ENCODE measurements around the gene DDRGK1. TPM values are rescaled to one million over a fixed set of nuclear protein-coding genes. Genes with fewer than 3 reads are reported as not detected.

Gene DDRGK1
- total RNA-seq, 1 donor from 2014 or later: 61.6 TPM

DNA sequence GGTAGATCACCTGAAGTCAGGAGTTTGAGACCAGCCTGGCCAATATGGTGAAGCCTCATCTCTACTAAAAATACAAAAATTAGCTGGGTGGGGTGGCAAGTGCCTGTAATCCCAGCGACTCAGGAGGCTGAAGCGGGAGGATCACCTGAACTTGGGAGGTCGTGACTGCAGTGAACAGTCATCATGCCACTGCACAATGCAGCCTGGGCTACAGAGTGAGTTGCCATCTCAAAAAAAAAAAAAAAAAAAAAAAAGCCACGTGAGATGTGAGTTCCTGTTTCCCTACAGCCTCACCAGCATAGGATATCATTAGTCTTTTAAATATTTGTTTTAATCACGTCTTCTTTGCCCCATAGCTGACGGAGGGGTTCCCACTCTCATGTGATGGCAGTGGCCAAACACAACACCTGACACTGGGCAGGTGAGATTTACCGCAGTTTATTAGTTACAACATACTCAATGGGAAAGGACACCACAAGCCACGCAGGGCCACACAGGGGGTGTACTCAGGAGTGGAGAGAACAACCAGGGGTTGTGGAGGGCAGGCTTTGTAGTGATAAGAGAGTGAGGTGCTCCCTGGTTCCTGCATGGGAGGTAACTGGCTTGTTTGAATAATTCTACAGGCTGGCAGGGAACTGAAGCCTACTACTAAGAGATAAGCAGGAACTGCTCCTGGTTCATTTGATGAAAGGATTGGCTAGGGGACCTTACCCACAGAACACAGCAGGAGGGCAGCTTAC, 26.6 kb downstream of the DDRGK1 start:
- Mint-ChIP-seq H3K4me3 (no peak overlapping the region), H3K27me3 (no peaks in the 10 kb centered on the region), H3K4me1 (ENCODE audit: unreplicated experiment) (peaks cover 21% of the 10 kb centered on the region), H3K27ac (peak overlapping the region; percentile 52), H3K36me3 (peaks cover 3% of the 10 kb centered on the region), H3K9me3 (no peaks in the 10 kb centered on the region)
- TF ChIP-seq, protein P1, sequence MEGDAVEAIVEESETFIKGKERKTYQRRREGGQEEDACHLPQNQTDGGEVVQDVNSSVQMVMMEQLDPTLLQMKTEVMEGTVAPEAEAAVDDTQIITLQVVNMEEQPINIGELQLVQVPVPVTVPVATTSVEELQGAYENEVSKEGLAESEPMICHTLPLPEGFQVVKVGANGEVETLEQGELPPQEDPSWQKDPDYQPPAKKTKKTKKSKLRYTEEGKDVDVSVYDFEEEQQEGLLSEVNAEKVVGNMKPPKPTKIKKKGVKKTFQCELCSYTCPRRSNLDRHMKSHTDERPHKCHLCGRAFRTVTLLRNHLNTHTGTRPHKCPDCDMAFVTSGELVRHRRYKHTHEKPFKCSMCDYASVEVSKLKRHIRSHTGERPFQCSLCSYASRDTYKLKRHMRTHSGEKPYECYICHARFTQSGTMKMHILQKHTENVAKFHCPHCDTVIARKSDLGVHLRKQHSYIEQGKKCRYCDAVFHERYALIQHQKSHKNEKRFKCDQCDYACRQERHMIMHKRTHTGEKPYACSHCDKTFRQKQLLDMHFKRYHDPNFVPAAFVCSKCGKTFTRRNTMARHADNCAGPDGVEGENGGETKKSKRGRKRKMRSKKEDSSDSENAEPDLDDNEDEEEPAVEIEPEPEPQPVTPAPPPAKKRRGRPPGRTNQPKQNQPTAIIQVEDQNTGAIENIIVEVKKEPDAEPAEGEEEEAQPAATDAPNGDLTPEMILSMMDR (conservative IDR thresholded peaks at IDR 0.05): no peak
- no peak for DNase-seq (ENCODE audit: extremely low spot score, unreplicated experiment)

DNA sequence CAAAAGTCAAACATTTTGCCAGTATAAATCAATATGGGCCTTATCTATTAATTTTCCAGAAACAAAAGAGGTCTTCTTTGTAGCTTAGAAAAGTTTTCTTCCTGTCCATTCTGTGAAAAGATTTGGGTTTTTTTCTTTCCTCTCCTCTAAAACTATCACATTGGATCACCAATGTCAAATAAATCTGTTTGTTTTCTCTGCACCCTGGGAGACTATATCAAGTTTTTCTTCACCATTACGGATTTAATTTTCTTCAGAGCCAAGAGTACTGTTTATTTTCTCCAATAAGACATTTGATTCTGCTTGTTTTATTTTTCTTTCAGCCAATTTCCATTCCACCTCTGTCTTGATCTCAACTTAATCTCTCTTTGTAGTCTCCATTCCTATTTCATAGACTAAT, 29.2 kb downstream of the DDRGK1 start:
- Mint-ChIP-seq H3K27me3 (peaks cover 3% of the 10 kb centered on the region), H3K27ac (peak overlapping the region; percentile 79), H3K9me3 (no peaks in the 10 kb centered on the region), H3K4me3 (peak overlapping the region; percentile 95), H3K4me1 (ENCODE audit: unreplicated experiment) (peaks cover 25% of the 10 kb centered on the region), H3K36me3 (no peaks in the 10 kb centered on the region)
- no peak for DNase-seq (ENCODE audit: extremely low spot score, unreplicated experiment)
- TF ChIP-seq, protein P1 (conservative IDR thresholded peaks at IDR 0.05): no peak

DNA sequence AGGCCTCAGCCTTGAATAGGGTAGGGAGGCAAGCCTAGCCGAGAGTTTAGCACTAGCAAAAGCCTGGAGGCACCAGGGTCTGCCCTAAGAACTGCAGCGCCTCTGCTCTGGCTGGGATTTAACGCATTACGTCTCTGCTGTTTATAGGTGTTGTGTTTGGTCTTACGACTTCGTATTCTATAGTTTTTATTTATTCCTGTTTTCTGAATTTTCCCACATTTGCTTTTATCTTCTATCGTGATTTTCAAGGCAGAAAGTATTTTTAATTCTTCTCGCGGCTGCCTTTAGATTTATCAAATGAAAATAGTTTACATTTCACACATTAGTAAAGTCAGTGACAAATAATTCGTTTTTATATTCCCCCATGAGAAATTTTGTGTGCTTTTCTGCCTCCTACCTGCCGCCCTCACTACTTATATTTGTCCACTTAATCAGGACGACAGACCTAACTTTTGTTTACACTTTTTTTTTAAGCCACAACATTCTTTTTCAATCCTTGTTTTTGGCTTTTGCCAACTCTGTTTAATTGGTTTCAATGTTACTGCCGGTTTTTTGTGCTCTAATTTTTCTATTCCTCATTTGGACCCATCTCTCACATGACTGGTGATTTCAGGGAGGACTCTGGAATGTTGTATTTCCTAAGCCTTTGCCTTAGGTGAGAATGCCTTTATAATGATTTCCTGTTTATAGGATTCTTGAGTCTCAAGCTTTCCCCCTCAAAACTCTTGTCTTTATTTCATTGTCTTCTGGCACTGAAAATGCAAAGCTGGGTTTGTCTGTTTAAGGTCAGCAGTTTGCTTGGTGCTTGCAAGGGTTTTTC, 29.8 kb downstream of the DDRGK1 start:
- Mint-ChIP-seq H3K4me3 (peak overlapping the region; percentile 95), H3K36me3 (no peaks in the 10 kb centered on the region), H3K27ac (peak overlapping the region; percentile 79), H3K9me3 (no peaks in the 10 kb centered on the region), H3K4me1 (ENCODE audit: unreplicated experiment) (peaks cover 22% of the 10 kb centered on the region), H3K27me3 (peaks cover 3% of the 10 kb centered on the region)
- no peak for DNase-seq (ENCODE audit: extremely low spot score, unreplicated experiment)
- TF ChIP-seq, protein P1 (conservative IDR thresholded peaks at IDR 0.05): no peak

DNA sequence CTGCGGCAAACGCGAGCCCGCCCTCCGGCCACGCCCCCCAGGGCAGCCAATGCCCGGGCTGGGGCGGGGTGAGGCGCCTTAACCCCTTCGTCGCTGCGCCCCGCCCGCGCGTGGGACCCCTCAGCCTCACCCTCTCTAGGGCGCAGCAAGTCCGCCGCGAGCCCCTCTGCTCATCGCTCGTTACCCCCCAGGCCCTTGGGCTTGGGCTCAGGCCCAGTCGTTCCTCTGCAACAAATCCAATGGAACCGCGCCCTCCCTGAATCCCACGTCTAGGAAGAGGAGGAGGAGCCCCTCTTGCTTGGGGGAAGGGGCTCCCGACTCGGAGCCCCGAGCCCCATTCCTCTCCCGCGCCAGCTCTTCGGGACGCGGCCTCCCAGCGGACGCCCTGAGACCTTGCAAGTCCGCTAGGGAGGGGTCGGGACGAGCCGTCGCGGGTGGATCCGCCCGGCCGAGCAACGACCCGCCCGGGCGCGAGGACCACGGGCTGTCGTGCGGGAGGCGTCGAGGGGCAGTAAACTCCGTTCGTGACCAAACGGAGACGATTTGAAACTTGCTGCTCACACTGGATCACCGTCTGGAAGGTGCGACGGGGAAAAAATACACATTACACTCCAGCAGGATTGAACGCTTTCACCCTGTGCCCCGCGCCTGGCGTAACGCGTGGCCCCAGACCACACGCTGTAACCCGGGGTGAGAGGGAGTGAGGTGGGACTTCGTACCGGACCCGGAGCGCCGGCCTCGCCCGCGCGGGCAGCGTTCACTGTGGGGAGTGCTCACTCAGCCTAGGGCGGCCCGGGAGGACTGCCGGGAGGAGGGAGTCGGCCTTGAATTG, 30.7 kb downstream of the DDRGK1 start:
- H3K27ac Mint-ChIP-seq: peak overlapping the region; percentile 79
- H3K27me3 Mint-ChIP-seq: peaks cover 9% of the 10 kb centered on the region
- TF ChIP-seq, protein P1 (conservative IDR thresholded peaks at IDR 0.05): peak; percentile 63
- no peaks in the 10 kb centered on the region for H3K36me3 Mint-ChIP-seq
- H3K4me1 Mint-ChIP-seq (ENCODE audit: unreplicated experiment): peaks cover 24% of the 10 kb centered on the region
- no peaks in the 10 kb centered on the region for H3K9me3 Mint-ChIP-seq
- peak; percentile 97 for DNase-seq (ENCODE audit: extremely low spot score, unreplicated experiment)
- H3K4me3 Mint-ChIP-seq: peak overlapping the region; percentile 95

DNA sequence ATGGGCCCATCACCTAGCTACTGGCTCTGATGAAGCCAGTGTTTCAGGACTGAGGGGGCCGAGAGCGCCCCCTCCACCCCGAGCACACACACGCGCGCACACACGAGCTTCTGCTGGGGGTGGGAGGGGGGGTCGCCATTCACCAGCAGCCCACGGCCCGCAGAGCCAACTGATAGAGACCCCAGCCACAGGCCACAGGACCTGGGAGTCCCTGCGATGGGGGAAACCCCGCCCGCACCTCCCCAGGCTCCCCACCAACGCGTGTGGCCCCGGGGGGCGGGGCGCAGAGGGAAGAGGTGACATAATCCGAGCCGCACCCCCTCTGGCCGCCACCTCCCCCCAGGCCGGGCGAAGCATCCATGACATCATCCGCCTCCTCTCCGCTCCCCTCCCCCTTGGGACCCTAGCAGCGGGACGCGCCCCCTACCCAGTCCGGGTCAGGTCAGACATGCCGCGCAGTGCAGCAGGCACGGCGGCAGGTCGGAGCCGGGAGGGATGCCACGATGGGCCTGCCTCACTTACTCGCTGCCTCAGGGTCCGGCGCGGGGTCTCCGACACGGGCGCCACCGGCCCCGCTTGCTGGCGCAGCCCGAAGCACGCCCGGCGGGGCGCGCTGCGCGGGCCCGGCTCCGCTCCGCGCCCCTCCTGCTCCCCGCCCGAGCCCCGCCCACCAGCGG, 31.4 kb downstream of the DDRGK1 start, which contains the start of gene LZTS3:
LZTS3 (minus strand) TSS at position 617 of the 677 bp plus-strand sequence. CDS start 6,386 bp downstream, outside the sequence.
- peaks cover 29% of the 10 kb centered on the region for H3K4me1 Mint-ChIP-seq (ENCODE audit: unreplicated experiment)
- H3K9me3 Mint-ChIP-seq: no peaks in the 10 kb centered on the region
- peak within 1 kb of the TSS; percentile 79 for H3K27ac Mint-ChIP-seq
- H3K4me3 Mint-ChIP-seq: peak within 1 kb of the TSS; percentile 95
- peak; percentile 85 for DNase-seq (ENCODE audit: extremely low spot score, unreplicated experiment)
- H3K27me3 Mint-ChIP-seq: peaks cover 14% of the 10 kb centered on the region
- TF ChIP-seq, protein P1 (conservative IDR thresholded peaks at IDR 0.05): no peak
- H3K36me3 Mint-ChIP-seq: no peaks in the 10 kb centered on the region

Data from type B pancreatic cell (in vitro differentiated cells).